GM12878 (cell line): Measurements from ENCODE around the gene TRIM54. TPM values are rescaled to one million over a fixed set of nuclear protein-coding genes. Genes with fewer than 3 reads are reported as not detected.
A peak's percentile ranks its signal among the peaks of the same experiment; 100 is the strongest.

Source experiments
- HCFC1 ChIP-seq: fragments of 150-350 bp; IDR thresholded peaks from 2 replicates; pipeline ENCODE4 v1.6.1; 2014; ENCODE audit warnings: low read length
- JUNB ChIP-seq: IDR thresholded peaks from 2 replicates; pipeline ENCODE4 v1.6.1; 2016; ENCODE audit warnings: antibody characterized with exemption, mild to moderate bottlenecking
- LARP7 ChIP-seq: fragments of 450-650 bp; IDR thresholded peaks from 2 replicates; pipeline ENCODE4 v1.6.1; 2017; ENCODE audit warnings: mild to moderate bottlenecking
- MTA2 ChIP-seq: fragments of 450-650 bp; IDR thresholded peaks from 2 replicates; pipeline ENCODE4 v1.6.1; 2016; ENCODE audit warnings: low read depth, mild to moderate bottlenecking, moderate library complexity
- PML ChIP-seq: IDR thresholded peaks from 2 replicates; pipeline ENCODE4 v1.6.1; 2012; ENCODE audit warnings: low read length, inconsistent platforms
- RBBP5 ChIP-seq: fragments of 200-600 bp; sonication (generic); conservative IDR thresholded peaks from 2 replicates; pipeline ENCODE4 v1.6.1; 2016
- SMC3 ChIP-seq: IDR thresholded peaks from 2 replicates; pipeline ENCODE4 v1.6.1; 2011; ENCODE audit warnings: low read length, improper control_type of control experiment, borderline replicate concordance
- ZNF217 ChIP-seq: fragments of 450-650 bp; IDR thresholded peaks from 2 replicates; pipeline ENCODE4 v1.6.1; 2017; ENCODE audit warnings: antibody characterized with exemption, mild to moderate bottlenecking
- polyA plus RNA-seq, 11 experiments: library from polyadenylated mRNA; depleted of rRNA in 4 of 11; unstranded in 6 of 11; stranded (reverse) in 5 of 11; fragments of >200 nt; fragmentation: Nextera tagmentation in 4 of 11; fragmentation: Illumina TruSeq in 1 of 11; extraction: Ambion mirVana in 4 of 11; extraction: Trizol in 1 of 11; gene quantifications; 1 replicate in 1 of 11; 2 replicates in 10 of 11; pipeline versions ENCODE4 v1.2.1 to v1.2.3, GENCODE V29; 2011 to 2016; ENCODE audit warnings: inconsistent platforms in 2 of 11, missing spikeins in 2 of 11, low read depth in 1 of 11
- total RNA-seq, 4 experiments: library from RNA; depleted of rRNA in 3 of 4; stranded (reverse); fragments of >200 nt in 3 of 4; fragmentation: Illumina TruSeq in 1 of 4; extraction: Trizol in 1 of 4; gene quantifications; 2 replicates each; pipeline versions ENCODE4 v1.2.1 to v1.2.3, GENCODE V29; 2013 to 2021
- TF ChIP-seq, protein P1 (sequence below): fragments of 450-650 bp; IDR thresholded peaks from 2 replicates; pipeline ENCODE4 v1.6.1; 2016; ENCODE audit warnings: mild to moderate bottlenecking, moderate library complexity, borderline replicate concordance
- TF ChIP-seq, protein P2 (sequence below): fragments of 150-350 bp; IDR thresholded peaks from 2 replicates; pipeline ENCODE4 v1.6.1; 2014; ENCODE audit warnings: mild to moderate bottlenecking, low read depth, low read length
- TF ChIP-seq, protein P3 (sequence below): IDR thresholded peaks from 2 replicates; pipeline ENCODE4 v1.6.1; 2012; ENCODE audit warnings: improper control_type of control experiment, low read depth, low read length; ENCODE audit not compliant: insufficient replicate concordance
- TF ChIP-seq, protein P4 (sequence below): fragments of 450-650 bp; IDR thresholded peaks from 2 replicates; pipeline ENCODE4 v1.6.1; 2017; ENCODE audit warnings: mild to moderate bottlenecking, moderate library complexity

The TRIM54 gene
- total and polyA plus RNA-seq, 10 of the 15 experiments (the other 5 are each of a cell fraction or from before 2014, with no cell fraction given), result 0.03 to 0.08 TPM; not detected in 8

DNA sequence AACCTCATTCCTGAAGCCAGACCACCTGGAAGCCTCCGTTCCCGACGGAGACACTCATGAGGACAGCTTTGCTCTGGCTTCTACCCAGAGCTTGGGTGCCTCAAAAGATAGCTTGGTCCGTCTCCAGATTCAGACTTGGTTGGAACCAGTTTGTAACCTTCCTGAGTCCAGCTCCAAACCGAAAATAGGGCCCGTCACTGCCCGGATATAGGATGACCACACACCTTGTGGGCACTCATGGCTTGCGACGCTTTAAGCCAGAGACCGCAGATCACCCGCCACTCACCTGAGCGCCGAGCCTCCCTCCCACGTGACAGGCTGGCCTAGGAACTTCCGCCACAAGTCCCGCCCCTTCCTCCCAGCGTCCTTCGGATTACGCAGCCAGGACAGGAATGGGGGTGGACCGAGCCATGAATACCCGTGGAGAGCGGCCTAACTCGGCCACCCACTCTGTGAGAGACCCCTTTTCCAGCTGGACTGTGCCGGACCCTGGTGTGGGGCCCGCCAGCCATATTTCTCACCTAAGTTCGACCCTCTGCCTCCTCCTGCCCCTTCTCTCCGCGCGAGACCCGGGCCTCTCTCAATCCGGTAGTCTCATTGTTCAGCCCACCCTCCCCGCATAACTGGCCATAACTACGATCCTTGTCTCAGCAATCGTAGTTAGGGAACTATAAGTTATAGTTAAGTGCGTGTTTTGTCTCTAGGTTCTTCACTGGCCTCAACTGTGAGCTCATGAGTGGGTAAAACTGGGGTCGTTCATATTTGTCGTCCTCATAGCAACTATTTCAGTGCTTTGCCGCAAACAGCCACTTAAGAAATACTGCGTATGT, 40.8 kb downstream of the TRIM54 start, which contains the start of gene MPV17 (continued):
- TF ChIP-seq, protein P1, sequence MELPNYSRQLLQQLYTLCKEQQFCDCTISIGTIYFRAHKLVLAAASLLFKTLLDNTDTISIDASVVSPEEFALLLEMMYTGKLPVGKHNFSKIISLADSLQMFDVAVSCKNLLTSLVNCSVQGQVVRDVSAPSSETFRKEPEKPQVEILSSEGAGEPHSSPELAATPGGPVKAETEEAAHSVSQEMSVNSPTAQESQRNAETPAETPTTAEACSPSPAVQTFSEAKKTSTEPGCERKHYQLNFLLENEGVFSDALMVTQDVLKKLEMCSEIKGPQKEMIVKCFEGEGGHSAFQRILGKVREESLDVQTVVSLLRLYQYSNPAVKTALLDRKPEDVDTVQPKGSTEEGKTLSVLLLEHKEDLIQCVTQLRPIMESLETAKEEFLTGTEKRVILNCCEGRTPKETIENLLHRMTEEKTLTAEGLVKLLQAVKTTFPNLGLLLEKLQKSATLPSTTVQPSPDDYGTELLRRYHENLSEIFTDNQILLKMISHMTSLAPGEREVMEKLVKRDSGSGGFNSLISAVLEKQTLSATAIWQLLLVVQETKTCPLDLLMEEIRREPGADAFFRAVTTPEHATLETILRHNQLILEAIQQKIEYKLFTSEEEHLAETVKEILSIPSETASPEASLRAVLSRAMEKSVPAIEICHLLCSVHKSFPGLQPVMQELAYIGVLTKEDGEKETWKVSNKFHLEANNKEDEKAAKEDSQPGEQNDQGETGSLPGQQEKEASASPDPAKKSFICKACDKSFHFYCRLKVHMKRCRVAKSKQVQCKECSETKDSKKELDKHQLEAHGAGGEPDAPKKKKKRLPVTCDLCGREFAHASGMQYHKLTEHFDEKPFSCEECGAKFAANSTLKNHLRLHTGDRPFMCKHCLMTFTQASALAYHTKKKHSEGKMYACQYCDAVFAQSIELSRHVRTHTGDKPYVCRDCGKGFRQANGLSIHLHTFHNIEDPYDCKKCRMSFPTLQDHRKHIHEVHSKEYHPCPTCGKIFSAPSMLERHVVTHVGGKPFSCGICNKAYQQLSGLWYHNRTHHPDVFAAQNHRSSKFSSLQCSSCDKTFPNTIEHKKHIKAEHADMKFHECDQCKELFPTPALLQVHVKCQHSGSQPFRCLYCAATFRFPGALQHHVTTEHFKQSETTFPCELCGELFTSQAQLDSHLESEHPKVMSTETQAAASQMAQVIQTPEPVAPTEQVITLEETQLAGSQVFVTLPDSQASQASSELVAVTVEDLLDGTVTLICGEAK, result peak; percentile 87
- TF ChIP-seq LARP7, result no peak; the same call in 1 of the 2 replicates
- TF ChIP-seq, protein P2, sequence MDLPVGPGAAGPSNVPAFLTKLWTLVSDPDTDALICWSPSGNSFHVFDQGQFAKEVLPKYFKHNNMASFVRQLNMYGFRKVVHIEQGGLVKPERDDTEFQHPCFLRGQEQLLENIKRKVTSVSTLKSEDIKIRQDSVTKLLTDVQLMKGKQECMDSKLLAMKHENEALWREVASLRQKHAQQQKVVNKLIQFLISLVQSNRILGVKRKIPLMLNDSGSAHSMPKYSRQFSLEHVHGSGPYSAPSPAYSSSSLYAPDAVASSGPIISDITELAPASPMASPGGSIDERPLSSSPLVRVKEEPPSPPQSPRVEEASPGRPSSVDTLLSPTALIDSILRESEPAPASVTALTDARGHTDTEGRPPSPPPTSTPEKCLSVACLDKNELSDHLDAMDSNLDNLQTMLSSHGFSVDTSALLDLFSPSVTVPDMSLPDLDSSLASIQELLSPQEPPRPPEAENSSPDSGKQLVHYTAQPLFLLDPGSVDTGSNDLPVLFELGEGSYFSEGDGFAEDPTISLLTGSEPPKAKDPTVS, result no peak
- TF ChIP-seq SMC3, result 0 out of 2 replicates have a peak, but pooled peaks have one; percentile 4
- TF ChIP-seq, protein P3, sequence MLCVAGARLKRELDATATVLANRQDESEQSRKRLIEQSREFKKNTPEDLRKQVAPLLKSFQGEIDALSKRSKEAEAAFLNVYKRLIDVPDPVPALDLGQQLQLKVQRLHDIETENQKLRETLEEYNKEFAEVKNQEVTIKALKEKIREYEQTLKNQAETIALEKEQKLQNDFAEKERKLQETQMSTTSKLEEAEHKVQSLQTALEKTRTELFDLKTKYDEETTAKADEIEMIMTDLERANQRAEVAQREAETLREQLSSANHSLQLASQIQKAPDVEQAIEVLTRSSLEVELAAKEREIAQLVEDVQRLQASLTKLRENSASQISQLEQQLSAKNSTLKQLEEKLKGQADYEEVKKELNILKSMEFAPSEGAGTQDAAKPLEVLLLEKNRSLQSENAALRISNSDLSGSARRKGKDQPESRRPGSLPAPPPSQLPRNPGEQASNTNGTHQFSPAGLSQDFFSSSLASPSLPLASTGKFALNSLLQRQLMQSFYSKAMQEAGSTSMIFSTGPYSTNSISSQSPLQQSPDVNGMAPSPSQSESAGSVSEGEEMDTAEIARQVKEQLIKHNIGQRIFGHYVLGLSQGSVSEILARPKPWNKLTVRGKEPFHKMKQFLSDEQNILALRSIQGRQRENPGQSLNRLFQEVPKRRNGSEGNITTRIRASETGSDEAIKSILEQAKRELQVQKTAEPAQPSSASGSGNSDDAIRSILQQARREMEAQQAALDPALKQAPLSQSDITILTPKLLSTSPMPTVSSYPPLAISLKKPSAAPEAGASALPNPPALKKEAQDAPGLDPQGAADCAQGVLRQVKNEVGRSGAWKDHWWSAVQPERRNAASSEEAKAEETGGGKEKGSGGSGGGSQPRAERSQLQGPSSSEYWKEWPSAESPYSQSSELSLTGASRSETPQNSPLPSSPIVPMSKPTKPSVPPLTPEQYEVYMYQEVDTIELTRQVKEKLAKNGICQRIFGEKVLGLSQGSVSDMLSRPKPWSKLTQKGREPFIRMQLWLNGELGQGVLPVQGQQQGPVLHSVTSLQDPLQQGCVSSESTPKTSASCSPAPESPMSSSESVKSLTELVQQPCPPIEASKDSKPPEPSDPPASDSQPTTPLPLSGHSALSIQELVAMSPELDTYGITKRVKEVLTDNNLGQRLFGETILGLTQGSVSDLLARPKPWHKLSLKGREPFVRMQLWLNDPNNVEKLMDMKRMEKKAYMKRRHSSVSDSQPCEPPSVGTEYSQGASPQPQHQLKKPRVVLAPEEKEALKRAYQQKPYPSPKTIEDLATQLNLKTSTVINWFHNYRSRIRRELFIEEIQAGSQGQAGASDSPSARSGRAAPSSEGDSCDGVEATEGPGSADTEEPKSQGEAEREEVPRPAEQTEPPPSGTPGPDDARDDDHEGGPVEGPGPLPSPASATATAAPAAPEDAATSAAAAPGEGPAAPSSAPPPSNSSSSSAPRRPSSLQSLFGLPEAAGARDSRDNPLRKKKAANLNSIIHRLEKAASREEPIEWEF, result no peak
- no peak for TF ChIP-seq RBBP5
- no peak for TF ChIP-seq JUNB
- peak; percentile 97 for TF ChIP-seq PML
- no peak for TF ChIP-seq MTA2
- TF ChIP-seq HCFC1, result peak; percentile 67
- no peak for TF ChIP-seq ZNF217
- TF ChIP-seq, protein P4, sequence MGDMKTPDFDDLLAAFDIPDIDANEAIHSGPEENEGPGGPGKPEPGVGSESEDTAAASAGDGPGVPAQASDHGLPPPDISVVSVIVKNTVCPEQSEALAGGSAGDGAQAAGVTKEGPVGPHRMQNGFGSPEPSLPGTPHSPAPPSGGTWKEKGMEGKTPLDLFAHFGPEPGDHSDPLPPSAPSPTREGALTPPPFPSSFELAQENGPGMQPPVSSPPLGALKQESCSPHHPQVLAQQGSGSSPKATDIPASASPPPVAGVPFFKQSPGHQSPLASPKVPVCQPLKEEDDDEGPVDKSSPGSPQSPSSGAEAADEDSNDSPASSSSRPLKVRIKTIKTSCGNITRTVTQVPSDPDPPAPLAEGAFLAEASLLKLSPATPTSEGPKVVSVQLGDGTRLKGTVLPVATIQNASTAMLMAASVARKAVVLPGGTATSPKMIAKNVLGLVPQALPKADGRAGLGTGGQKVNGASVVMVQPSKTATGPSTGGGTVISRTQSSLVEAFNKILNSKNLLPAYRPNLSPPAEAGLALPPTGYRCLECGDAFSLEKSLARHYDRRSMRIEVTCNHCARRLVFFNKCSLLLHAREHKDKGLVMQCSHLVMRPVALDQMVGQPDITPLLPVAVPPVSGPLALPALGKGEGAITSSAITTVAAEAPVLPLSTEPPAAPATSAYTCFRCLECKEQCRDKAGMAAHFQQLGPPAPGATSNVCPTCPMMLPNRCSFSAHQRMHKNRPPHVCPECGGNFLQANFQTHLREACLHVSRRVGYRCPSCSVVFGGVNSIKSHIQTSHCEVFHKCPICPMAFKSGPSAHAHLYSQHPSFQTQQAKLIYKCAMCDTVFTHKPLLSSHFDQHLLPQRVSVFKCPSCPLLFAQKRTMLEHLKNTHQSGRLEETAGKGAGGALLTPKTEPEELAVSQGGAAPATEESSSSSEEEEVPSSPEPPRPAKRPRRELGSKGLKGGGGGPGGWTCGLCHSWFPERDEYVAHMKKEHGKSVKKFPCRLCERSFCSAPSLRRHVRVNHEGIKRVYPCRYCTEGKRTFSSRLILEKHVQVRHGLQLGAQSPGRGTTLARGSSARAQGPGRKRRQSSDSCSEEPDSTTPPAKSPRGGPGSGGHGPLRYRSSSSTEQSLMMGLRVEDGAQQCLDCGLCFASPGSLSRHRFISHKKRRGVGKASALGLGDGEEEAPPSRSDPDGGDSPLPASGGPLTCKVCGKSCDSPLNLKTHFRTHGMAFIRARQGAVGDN, result peak; percentile 73; the same call in 1 of the 2 replicates
